HepG2 (cell line): Measurements from ENCODE around the gene RHBDD2. TPM values are rescaled to one million over a fixed set of nuclear protein-coding genes. Genes with fewer than 3 reads are reported as not detected.

Experiments used
- CENPBD1 ChIP-seq: sonication (generic); formaldehyde crosslinking; IDR thresholded peaks from 2 replicates; pipeline ENCODE4 v1.8.0; 2022; ENCODE audit warnings: missing genetic modification reagents, low read depth, mild to moderate bottlenecking, borderline replicate concordance
- DMAP1 ChIP-seq: IDR thresholded peaks from 2 replicates; pipeline ENCODE4 v1.6.1; 2016
- ISX ChIP-seq: sonication (generic); formaldehyde crosslinking; conservative IDR thresholded peaks from 2 replicates; pipeline ENCODE4 v1.5.0; 2020; ENCODE audit warnings: missing genetic modification reagents
- KMT2B ChIP-seq: IDR thresholded peaks from 2 replicates; pipeline ENCODE4 v1.6.1; 2016; ENCODE audit warnings: missing genetic modification reagents, missing compliant biosample characterization
- MLX ChIP-seq: IDR thresholded peaks from 2 replicates; pipeline ENCODE4 v1.6.1; 2016
- PAF1 ChIP-seq: IDR thresholded peaks from 2 replicates; pipeline ENCODE4 v1.6.1; 2016; ENCODE audit warnings: missing genetic modification reagents, missing compliant biosample characterization
- PCBP1 ChIP-seq: fragments of 200-400 bp; formaldehyde crosslinking; IDR thresholded peaks from 2 replicates; pipeline ENCODE4 v1.6.1; 2017; ENCODE audit warnings: mild to moderate bottlenecking, low read depth, low read length, borderline replicate concordance
- RFXANK ChIP-seq: IDR thresholded peaks from 2 replicates; pipeline ENCODE4 v1.6.1; 2016
- SMAD3 ChIP-seq: sonication (generic); formaldehyde crosslinking; IDR thresholded peaks from 2 replicates; pipeline ENCODE4 v1.4.0; 2020; ENCODE audit warnings: missing genetic modification reagents
- SRSF4 ChIP-seq: fragments of 200-400 bp; formaldehyde crosslinking; IDR thresholded peaks from one replicate; pipeline ENCODE4 v1.6.1; 2018; ENCODE audit warnings: mild to moderate bottlenecking, low read depth, low read length, moderate library complexity; ENCODE audit not compliant: poor library complexity, severe bottlenecking
- TFAP4 ChIP-seq: sonication (generic); IDR thresholded peaks from 2 replicates; pipeline ENCODE4 v1.6.1; 2016; ENCODE audit warnings: low read depth, borderline replicate concordance
- ZNF260 ChIP-seq: sonication (generic); formaldehyde crosslinking; IDR thresholded peaks from 2 replicates; pipeline ENCODE4 v1.4.0; 2020; ENCODE audit warnings: missing genetic modification reagents, low read depth, mild to moderate bottlenecking, borderline replicate concordance
- polyA plus RNA-seq, 8 experiments: library from polyadenylated mRNA; depleted of rRNA in 3 of 8; stranded (reverse) in 7 of 8; unstranded in 1 of 8; fragments of >200 nt; fragmentation: Illumina TruSeq in 4 of 8; extraction: Trizol in 4 of 8; gene quantifications; 2 replicates each; pipeline versions ENCODE4 v1.2.1 to v1.2.3, GENCODE V29; 2011 to 2016; ENCODE audit warnings: low read depth in 4 of 8, missing spikeins in 1 of 8, mixed read lengths in 1 of 8; ENCODE audit not compliant: insufficient read depth in 1 of 8
- total RNA-seq, 5 experiments: library from RNA; depleted of rRNA; stranded (reverse); fragments of >200 nt; fragmentation: Illumina TruSeq; extraction: Trizol; gene quantifications; 2 replicates each; pipeline ENCODE4 v1.2.3, GENCODE V29; 2016; ENCODE audit warnings: low read depth in 1 of 5
- TF ChIP-seq, protein P1 (sequence below): sonication (generic); formaldehyde crosslinking; IDR thresholded peaks from 2 replicates; pipeline ENCODE4 v1.4.0; 2020; ENCODE audit warnings: missing genetic modification reagents
- TF ChIP-seq, protein P2 (sequence below): sonication (generic); formaldehyde crosslinking; IDR thresholded peaks from 2 replicates; pipeline ENCODE4 v1.4.0; 2020; ENCODE audit warnings: mild to moderate bottlenecking, missing genetic modification reagents
- TF ChIP-seq, protein P3 (sequence below): IDR thresholded peaks from 2 replicates; pipeline ENCODE4 v1.6.1; 2018; ENCODE audit warnings: missing genetic modification reagents, mild to moderate bottlenecking, missing compliant biosample characterization
- TF ChIP-seq, protein P4 (sequence below): sonication (generic); formaldehyde crosslinking; IDR thresholded peaks from 2 replicates; pipeline ENCODE4 v1.5.0; 2020; ENCODE audit warnings: mild to moderate bottlenecking, missing genetic modification reagents, moderate library complexity

RHBDD2 gene
- total and polyA plus RNA-seq, 2 of the 13 experiments (the other 11 are each of a cell fraction or from before 2014, with no cell fraction given), result 23.1 to 26.4 TPM

DNA sequence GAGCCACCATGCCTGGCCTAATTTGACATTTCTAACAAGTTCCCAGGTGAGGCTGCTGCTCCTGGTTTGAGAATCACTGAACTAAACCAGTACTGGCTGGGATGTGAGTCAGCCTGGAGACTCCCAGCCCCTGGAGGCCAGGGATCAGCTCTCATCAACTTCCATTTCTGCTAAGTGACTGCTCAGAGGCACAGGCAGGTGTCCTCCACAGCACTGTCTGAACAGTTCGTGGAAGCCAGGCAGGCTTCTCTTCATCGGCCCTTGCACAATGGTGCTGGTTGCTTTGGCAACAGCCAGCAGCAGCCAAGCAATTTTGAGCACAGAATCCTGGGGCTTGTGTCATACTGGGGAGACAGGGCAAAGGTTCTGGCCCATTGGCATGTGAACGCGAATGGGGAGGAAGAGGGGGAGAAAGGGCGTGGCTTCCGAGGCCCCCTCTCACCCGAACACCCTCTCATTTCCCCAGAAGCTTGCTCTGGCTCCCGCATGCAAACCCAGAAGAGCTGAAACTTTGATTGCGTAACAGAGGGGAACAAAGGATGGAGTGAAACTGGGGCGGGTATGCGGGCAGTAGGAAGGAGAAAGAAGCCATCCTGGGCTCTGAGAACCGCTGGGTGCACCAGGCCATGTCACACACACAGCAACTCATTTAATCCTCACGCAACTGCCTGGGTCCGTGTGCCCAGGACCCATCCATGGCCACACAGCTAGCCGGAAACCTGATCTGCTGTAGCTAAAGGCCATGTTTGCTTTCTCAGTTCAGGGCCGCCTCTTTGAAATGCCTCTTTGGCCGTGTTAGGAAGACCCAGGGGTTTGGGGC lies 27.2 kb downstream of the RHBDD2 start (continued):
- peak; percentile 65 for TF ChIP-seq MLX
- TF ChIP-seq, protein P1, sequence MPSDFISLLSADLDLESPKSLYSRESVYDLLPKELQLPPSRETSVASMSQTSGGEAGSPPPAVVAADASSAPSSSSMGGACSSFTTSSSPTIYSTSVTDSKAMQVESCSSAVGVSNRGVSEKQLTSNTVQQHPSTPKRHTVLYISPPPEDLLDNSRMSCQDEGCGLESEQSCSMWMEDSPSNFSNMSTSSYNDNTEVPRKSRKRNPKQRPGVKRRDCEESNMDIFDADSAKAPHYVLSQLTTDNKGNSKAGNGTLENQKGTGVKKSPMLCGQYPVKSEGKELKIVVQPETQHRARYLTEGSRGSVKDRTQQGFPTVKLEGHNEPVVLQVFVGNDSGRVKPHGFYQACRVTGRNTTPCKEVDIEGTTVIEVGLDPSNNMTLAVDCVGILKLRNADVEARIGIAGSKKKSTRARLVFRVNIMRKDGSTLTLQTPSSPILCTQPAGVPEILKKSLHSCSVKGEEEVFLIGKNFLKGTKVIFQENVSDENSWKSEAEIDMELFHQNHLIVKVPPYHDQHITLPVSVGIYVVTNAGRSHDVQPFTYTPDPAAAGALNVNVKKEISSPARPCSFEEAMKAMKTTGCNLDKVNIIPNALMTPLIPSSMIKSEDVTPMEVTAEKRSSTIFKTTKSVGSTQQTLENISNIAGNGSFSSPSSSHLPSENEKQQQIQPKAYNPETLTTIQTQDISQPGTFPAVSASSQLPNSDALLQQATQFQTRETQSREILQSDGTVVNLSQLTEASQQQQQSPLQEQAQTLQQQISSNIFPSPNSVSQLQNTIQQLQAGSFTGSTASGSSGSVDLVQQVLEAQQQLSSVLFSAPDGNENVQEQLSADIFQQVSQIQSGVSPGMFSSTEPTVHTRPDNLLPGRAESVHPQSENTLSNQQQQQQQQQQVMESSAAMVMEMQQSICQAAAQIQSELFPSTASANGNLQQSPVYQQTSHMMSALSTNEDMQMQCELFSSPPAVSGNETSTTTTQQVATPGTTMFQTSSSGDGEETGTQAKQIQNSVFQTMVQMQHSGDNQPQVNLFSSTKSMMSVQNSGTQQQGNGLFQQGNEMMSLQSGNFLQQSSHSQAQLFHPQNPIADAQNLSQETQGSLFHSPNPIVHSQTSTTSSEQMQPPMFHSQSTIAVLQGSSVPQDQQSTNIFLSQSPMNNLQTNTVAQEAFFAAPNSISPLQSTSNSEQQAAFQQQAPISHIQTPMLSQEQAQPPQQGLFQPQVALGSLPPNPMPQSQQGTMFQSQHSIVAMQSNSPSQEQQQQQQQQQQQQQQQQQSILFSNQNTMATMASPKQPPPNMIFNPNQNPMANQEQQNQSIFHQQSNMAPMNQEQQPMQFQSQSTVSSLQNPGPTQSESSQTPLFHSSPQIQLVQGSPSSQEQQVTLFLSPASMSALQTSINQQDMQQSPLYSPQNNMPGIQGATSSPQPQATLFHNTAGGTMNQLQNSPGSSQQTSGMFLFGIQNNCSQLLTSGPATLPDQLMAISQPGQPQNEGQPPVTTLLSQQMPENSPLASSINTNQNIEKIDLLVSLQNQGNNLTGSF (CRISPR knock-in tag), result no peak
- TF ChIP-seq TFAP4, result peak; percentile 53; the same call in 1 of the 2 replicates
- peak; percentile 50; the same call in 1 of the 2 replicates for TF ChIP-seq KMT2B
- TF ChIP-seq, protein P2, sequence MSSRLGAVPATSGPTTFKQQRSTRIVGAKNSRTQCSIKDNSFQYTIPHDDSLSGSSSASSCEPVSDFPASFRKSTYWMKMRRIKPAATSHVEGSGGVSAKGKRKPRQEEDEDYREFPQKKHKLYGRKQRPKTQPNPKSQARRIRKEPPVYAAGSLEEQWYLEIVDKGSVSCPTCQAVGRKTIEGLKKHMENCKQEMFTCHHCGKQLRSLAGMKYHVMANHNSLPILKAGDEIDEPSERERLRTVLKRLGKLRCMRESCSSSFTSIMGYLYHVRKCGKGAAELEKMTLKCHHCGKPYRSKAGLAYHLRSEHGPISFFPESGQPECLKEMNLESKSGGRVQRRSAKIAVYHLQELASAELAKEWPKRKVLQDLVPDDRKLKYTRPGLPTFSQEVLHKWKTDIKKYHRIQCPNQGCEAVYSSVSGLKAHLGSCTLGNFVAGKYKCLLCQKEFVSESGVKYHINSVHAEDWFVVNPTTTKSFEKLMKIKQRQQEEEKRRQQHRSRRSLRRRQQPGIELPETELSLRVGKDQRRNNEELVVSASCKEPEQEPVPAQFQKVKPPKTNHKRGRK (CRISPR knock-in tag), result no peak
- no peak for TF ChIP-seq PAF1 (CRISPR knock-in tag)
- TF ChIP-seq ISX (CRISPR knock-in tag), result no peak
- 0 out of 2 replicates have a peak, but pooled peaks have one; percentile 30 for TF ChIP-seq DMAP1 (CRISPR knock-in tag)
- TF ChIP-seq SMAD3, result peak; percentile 61; the same call in 1 of the 2 replicates
- no peak for TF ChIP-seq CENPBD1 (CRISPR knock-in tag)
- TF ChIP-seq, protein P3, sequence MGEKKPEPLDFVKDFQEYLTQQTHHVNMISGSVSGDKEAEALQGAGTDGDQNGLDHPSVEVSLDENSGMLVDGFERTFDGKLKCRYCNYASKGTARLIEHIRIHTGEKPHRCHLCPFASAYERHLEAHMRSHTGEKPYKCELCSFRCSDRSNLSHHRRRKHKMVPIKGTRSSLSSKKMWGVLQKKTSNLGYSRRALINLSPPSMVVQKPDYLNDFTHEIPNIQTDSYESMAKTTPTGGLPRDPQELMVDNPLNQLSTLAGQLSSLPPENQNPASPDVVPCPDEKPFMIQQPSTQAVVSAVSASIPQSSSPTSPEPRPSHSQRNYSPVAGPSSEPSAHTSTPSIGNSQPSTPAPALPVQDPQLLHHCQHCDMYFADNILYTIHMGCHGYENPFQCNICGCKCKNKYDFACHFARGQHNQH (CRISPR knock-in tag), result peak; percentile 90
- TF ChIP-seq, protein P4, sequence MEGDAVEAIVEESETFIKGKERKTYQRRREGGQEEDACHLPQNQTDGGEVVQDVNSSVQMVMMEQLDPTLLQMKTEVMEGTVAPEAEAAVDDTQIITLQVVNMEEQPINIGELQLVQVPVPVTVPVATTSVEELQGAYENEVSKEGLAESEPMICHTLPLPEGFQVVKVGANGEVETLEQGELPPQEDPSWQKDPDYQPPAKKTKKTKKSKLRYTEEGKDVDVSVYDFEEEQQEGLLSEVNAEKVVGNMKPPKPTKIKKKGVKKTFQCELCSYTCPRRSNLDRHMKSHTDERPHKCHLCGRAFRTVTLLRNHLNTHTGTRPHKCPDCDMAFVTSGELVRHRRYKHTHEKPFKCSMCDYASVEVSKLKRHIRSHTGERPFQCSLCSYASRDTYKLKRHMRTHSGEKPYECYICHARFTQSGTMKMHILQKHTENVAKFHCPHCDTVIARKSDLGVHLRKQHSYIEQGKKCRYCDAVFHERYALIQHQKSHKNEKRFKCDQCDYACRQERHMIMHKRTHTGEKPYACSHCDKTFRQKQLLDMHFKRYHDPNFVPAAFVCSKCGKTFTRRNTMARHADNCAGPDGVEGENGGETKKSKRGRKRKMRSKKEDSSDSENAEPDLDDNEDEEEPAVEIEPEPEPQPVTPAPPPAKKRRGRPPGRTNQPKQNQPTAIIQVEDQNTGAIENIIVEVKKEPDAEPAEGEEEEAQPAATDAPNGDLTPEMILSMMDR (CRISPR knock-in tag), result 0 out of 2 replicates have a peak, but pooled peaks have one; percentile 31
- TF ChIP-seq SRSF4, result no peak
- TF ChIP-seq RFXANK, result no peak
- no peak for TF ChIP-seq ZNF260 (CRISPR knock-in tag)
- TF ChIP-seq PCBP1, result peak; percentile 98
